Gastroesophageal sphincter (tissue), 3 donors: ENCODE measurements around the gene SCAF4.

ENCODE experiments used
- POLR2A ChIP-seq, 2 donors: fragments of 450-650 bp; IDR thresholded peaks; one replicate each; pipeline ENCODE4 v1.6.1; 2017; ENCODE audit warnings: antibody characterized with exemption in 2 of 2, mild to moderate bottlenecking in 2 of 2, moderate library complexity in 1 of 2
- TF ChIP-seq, protein P1 (sequence below), 4 experiments: fragments of 200-600 bp in 2 of 4; fragments of 450-650 bp in 2 of 4; sonication (generic) in 1 of 4; IDR thresholded peaks; one replicate each; pipeline ENCODE4 v1.5.1; 2017 to 2019; ENCODE audit warnings: antibody characterized with exemption in 4 of 4, mild to moderate bottlenecking in 2 of 4, moderate library complexity in 2 of 4

DNA sequence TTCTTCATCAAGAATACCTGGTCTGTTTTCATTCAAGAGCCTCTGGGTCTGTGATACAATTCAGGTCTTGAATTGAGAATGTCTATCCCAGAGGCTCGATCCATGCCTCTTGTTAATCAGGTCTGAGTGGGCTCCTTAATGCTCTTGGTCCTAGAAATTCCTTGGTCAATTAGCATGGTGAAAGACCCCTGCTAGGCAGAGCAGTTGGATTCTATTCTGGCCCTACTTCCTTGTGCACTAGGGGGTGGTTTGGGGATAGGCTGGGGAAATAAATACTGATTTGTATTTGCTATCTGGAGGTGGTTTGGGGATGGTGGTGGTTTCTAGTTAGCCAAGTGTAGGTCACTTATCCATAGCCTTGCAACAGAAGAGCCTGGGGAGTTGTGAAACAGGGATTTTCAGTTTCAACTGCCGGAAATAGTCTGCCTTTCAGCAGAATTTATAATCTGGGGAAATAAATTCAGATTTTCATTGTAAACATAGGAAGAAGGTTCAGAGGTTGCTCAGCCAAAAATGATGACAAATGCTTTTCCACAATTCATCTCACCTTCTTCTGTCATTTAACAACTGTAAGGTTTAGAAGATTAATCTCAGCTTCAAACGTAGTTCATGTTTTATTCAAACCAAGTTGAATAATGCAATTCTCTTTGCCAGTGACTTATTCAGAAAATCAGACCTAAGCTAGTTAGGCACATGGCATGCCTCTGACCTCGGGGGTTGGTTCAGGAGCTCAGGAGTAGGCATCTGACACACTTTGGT lies 22.2 kb upstream of the SCAF4 start:
- TF ChIP-seq, protein P1, sequence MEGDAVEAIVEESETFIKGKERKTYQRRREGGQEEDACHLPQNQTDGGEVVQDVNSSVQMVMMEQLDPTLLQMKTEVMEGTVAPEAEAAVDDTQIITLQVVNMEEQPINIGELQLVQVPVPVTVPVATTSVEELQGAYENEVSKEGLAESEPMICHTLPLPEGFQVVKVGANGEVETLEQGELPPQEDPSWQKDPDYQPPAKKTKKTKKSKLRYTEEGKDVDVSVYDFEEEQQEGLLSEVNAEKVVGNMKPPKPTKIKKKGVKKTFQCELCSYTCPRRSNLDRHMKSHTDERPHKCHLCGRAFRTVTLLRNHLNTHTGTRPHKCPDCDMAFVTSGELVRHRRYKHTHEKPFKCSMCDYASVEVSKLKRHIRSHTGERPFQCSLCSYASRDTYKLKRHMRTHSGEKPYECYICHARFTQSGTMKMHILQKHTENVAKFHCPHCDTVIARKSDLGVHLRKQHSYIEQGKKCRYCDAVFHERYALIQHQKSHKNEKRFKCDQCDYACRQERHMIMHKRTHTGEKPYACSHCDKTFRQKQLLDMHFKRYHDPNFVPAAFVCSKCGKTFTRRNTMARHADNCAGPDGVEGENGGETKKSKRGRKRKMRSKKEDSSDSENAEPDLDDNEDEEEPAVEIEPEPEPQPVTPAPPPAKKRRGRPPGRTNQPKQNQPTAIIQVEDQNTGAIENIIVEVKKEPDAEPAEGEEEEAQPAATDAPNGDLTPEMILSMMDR (IDR thresholded peaks at IDR 0.05) = no peak
- TF ChIP-seq POLR2A (IDR thresholded peaks at IDR 0.05) = no peak
